ENCODE results near the gene OLFML2B.

- TF ChIP-seq CTCF (IDR thresholded peaks at IDR 0.05) (no peak), POLR2A (IDR thresholded peaks at IDR 0.05) (no peak)
Observed at GRCh38 chr1:161962091-161962887, 61.4 kb downstream of the OLFML2B start.
